Measurements from ENCODE around the gene CYB561.

Gene CYB561, protein sequence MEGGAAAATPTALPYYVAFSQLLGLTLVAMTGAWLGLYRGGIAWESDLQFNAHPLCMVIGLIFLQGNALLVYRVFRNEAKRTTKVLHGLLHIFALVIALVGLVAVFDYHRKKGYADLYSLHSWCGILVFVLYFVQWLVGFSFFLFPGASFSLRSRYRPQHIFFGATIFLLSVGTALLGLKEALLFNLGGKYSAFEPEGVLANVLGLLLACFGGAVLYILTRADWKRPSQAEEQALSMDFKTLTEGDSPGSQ

DNA sequence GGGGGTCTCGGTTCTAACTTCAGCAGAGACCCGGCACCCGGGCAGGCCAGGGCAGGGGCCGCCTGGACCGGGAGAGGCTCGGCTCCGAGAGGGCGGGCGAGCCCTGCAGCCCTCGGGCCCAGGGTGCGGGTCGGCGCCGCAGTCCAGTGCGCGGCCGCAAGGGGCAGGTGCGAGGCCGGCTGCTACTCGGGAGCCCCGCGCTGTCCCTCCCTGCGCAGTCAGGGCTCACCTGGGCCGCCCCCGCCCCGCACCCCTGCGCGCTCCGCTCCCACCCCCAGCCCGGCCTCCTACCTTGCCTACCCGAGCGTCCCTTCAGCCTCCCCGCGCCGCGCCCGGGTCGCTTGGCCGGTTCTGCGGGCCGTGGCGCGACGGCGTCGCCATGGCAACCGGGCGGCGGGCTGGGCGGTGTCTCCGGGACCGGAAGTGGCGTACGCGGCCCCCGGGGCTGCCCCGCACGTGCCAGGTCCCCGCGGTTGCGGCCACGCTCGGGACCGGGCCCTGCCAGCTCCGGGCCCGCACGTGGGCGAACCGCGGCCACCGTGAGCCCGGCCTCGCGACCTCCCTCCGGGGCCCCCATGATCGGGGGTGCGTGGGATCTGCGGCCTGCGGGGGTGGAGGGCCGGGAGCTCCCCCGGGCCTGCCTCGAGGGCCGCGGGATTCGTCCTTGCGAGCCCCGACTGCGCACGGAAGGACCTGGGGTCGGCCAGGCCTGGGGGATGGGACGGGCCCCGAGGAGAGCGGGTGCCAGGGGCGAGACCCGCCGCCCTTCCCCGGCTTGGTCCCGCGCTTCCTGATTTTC, at the start of gene CYB561:
Gene CYB561, minus strand, starts transcription at position 353 of the 799 bp plus-strand sequence. CDS start 8,759 bp downstream, outside the sequence.
- peak within 1 kb of the TSS; percentile 73 for H3K4me3 ChIP-seq (ENCODE audit: low read depth, low read length)
- TF ChIP-seq, protein P1, sequence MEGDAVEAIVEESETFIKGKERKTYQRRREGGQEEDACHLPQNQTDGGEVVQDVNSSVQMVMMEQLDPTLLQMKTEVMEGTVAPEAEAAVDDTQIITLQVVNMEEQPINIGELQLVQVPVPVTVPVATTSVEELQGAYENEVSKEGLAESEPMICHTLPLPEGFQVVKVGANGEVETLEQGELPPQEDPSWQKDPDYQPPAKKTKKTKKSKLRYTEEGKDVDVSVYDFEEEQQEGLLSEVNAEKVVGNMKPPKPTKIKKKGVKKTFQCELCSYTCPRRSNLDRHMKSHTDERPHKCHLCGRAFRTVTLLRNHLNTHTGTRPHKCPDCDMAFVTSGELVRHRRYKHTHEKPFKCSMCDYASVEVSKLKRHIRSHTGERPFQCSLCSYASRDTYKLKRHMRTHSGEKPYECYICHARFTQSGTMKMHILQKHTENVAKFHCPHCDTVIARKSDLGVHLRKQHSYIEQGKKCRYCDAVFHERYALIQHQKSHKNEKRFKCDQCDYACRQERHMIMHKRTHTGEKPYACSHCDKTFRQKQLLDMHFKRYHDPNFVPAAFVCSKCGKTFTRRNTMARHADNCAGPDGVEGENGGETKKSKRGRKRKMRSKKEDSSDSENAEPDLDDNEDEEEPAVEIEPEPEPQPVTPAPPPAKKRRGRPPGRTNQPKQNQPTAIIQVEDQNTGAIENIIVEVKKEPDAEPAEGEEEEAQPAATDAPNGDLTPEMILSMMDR (IDR thresholded peaks at IDR 0.05; ENCODE audit: insufficient read depth, low read depth, low read length, missing control alignments) = peak; percentile 55
- peak; percentile 88 for DNase-seq (ENCODE audit: low read depth)

DNA sequence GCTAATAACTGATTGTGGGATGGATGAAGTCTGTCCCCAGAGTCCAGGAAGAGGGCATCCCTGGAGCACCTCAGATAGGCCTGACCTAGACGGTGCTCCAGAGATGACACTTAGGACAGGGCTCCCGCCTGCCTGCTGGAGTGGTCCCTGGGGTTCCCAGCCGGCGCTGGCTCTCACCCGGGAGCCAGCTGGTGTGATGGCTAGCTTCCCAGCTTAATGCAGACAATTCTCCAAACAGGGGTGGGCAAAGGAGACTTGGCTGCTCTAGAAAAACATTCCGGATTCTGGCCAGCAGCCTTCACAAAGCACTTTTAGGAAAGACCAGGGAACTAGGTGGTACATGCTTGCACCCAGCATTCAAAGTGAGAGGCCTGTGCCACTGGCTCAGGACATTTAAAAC, 49.4 kb upstream of the CYB561 start:
- no peak for DNase-seq (ENCODE audit: low read depth)
- no peak overlapping the region for H3K4me3 ChIP-seq (ENCODE audit: low read depth, low read length)
- TF ChIP-seq, protein P1 (IDR thresholded peaks at IDR 0.05; ENCODE audit: insufficient read depth, low read depth, low read length, missing control alignments) = no peak

DNA sequence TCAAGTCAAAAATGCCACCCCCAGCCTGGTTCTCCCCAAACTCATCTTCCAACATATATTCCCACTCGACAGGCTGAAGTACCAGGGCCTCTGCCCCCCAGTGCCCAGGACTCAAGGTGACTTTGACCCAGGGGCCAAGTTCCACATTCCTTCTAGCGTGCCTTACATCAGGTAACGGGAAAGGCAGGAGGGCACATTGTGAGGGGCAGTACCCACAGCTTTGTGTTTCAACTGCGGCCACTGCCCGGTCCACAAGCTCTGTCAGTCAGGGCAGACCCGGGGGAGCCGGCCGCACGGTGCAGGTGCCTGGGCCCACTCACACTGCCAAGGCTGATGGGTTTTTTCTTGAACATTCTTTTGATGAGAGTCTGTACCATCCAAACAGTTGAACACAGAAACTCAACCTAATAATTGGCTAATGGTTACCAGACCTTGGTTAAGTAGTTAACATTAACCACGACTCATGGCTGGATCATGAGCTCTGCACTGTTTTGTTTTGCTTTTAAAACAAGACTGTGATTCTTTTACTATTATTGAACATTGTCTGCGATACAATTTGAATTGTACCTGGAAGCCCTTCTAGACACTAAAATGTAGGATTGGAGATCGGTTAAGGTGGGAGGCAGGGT, 48.3 kb upstream of the CYB561 start:
- TF ChIP-seq, protein P1 (IDR thresholded peaks at IDR 0.05; ENCODE audit: insufficient read depth, low read depth, low read length, missing control alignments) = no peak
- H3K4me3 ChIP-seq (ENCODE audit: low read depth, low read length) = no peak overlapping the region
- DNase-seq (ENCODE audit: low read depth) = no peak

DNA sequence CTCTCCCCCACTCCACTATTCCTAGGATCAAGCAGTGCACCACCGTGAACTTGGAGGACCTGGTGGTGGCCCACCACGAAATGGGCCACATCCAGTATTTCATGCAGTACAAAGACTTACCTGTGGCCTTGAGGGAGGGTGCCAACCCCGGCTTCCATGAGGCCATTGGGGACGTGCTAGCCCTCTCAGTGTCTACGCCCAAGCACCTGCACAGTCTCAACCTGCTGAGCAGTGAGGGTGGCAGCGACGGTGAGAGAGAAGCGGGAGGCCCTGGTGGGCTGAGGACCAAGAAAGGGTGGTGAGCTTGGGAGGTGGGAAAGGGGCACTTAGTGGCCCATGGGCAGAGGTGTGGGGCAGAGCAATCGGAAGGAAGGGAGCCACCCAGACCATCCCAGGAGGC, 47.3 kb upstream of the CYB561 start:
- DNase-seq (ENCODE audit: low read depth) = no peak
- no peak overlapping the region for H3K4me3 ChIP-seq (ENCODE audit: low read depth, low read length)
- TF ChIP-seq, protein P1 (IDR thresholded peaks at IDR 0.05; ENCODE audit: insufficient read depth, low read depth, low read length, missing control alignments) = no peak

DNA sequence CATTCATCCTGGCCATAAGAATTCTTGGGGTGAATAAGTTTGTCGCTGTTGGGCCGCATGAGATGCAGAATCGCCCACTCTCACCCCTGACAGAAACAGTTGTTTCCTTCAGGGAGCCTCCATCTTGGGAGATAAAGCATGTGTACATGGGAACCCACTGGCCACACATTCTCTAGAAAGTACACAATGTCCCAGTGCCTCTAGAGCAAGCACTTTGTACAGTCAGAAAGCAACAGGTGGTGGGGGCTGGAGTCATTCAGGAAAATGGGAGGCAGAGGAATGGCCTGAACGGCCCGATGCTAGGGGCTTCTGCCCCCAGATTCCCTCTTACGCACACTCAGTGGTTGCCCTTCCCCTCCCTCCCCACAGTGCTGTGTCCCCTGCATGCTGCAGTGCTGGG, 46.8 kb upstream of the CYB561 start:
- TF ChIP-seq, protein P1 (IDR thresholded peaks at IDR 0.05; ENCODE audit: insufficient read depth, low read depth, low read length, missing control alignments) = no peak
- DNase-seq (ENCODE audit: low read depth) = no peak
- H3K4me3 ChIP-seq (ENCODE audit: low read depth, low read length) = no peak overlapping the region

DNA sequence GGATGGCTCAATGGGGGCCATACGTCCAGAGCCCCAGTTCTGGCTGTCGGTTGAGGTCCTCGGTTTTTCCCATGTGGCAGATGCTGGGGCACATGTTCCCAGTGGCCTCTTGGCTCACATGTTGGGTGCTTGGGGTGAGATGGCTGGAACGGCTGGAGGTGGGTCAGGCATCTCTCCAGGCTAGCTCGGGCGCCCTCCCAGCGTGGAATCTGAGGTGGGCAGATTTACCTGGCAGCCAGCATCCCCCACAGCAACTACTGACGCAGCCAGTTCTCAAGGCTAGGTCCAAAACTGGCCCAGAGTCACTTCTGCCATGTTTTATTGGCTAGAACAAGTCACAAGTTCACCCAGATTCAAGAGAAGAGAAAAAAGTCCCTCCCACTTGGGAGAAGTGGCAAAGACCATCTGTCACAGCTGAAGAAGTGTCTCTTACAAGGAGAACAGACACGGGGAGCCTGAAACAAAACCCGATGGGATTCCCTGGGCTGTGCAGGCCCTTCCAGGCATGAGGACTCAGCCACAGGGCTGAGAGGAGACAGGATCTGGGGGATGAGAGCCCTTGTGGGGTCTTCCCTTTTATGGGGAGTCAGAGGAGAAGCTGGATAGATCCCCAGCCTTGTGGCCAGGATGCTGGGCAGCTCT, 46.0 kb upstream of the CYB561 start:
- TF ChIP-seq, protein P1 (IDR thresholded peaks at IDR 0.05; ENCODE audit: insufficient read depth, low read depth, low read length, missing control alignments) = no peak
- no peak for DNase-seq (ENCODE audit: low read depth)
- H3K4me3 ChIP-seq (ENCODE audit: low read depth, low read length) = no peak overlapping the region
